ENCODE data around the gene CBFB.
"Not testable (repeated sequence)": the region's sequence is repeated elsewhere in the genome, so short reads cannot be mapped to it uniquely, and the experiment has no call there.

The CBFB gene

DNA sequence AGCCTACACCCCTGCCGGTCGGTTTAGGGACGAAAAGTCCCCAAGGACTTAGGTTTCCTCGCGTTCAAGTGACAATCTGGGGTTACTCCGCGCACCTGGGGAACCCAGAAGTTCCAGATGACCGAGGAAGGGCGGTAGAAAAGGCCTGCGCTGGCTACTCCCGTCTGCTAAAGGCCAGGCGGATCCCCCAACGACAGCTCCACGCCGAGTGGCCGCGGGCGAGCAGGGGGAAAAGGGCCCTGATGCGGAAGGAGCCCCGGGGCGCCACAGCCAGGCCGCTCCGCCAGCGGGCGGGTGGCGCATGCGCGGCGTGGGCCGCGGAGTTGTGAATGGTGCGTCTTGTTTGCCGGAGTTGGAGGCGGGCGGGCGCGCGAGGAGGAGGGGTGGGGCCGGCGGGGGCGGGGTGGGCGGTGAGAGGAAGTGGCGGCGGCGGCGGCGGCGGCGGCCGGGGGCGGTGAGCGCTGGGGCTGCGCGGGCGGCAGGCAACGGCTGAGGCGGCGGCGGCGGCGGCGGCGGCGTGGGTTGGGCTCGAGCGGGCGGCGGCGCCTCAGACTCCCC, at the start of gene CBFB:
CBFB (plus strand) TSS at position 454 of the 558 bp plus-strand sequence. CDS start 259 bp downstream, outside the sequence.
- DNase-seq = peak; percentile 49

DNA sequence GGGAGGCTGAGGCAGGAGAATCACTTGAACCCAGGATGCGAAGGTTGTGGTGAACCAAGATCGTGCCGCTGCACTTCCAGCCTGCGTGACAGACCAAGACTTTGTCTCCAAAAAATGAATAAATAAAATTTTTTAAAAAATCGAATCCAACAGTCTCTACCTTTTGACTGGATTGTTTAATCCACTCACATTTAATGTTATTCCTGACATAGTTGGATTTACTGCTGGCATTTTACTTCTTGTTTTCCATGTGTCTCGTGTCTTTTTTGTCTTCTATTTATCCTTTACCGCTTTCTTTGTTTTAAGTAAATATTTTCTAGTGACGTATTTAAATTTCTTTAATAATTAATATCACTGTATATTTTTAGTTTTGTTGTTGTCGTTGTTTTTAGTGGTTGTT, 45.9 kb upstream of the CBFB start:
- no peak for DNase-seq

DNA sequence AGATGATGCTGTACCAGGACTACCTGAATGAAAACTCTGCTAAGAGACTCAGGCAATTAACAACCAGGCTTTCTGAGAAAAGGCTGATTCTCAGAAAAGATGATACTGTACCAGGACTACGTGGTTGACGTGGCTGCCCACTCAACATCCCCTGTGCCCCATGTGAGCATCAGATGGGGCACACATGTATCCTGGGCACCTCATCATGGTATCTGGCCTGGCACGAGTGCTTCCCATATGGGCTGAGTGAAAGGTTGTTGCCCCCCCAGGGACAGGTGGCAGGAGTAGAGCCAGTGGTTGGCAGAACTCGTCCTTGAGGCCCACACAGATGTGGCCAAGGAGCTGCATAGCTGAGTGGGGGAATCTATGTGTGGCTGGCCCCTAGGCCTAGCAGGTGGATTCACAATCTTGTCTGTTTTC, 44.0 kb upstream of the CBFB start:
- DNase-seq = no peak

DNA sequence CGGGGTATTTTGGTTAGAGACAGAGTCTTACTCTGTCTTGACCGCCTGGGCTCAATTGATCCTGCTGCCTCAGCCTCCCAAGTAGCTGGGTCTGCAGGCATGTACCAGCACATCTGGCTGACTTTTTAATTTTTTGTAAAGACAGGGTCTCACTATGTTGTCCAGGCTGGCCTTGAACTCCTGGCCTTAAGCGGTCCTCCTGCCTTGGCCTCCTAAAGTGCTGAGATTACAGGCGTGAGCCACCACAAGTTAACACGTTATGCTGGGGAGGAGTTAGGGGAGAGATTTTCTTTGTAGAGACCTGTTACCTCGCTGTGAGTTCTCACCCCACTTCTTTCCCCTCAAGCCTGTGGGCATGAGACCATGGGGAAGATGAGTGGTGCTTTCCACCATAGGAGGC, 42.4 kb upstream of the CBFB start:
- no peak for DNase-seq

DNA sequence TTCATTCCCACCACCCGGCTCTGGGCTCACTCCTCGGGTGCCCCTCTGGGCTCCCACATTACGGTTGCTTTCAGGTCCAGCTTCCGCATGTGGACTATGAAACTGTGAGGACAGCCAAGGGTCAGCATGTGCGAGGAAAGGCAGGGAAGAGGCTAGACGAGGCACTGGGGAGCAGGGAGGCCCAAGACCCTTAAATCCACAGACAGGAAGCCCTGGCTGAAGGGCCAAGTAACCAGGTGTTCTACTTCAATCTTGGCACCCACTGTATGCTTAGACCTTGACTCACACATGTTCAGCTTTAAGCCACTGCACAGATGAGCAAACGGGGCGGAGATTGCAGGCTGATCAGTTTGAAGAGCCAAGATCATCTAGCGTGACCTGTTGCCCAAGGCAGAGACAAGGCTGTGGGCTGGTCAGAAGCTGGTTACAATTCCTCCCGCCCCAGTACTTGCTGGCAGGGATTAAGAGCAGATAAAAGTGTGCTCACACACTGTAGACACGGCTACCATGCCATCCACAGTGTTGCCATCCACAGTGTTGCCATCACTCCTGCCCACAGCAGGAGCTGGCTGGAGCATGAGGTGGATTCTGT, 40.7 kb upstream of the CBFB start, which contains the start of gene CES4A:
CES4A (plus strand) TSS at position 393 of the 592 bp plus-strand sequence; CDS start at position 577, 184 bp downstream.
- no peak for DNase-seq

DNA sequence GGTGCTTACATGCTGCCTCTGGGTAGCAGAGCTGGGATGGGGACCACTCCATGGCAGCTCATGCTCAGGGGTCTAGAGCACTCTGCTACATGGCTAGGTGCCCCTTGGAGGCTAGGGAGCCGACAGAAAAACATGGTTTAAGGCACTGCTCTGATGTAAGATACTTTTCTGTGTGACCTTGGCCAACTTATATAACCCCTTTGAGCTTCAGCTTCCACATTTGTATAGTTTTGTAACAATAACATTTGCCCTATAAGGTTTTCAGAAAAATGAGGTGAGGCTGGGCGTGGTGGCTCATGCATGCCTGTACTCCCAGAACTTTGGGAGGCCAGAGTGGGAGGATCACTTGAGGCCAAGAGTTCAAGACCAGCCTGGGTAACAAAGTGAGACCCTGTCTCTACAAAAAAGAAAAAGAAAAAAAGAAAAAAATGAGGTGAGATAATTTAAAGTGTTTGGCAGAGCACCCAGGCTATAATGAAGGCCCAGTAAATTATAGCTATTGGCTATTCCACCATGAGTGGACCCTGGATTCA, 37.3 kb upstream of the CBFB start:
- no peak for DNase-seq

DNA sequence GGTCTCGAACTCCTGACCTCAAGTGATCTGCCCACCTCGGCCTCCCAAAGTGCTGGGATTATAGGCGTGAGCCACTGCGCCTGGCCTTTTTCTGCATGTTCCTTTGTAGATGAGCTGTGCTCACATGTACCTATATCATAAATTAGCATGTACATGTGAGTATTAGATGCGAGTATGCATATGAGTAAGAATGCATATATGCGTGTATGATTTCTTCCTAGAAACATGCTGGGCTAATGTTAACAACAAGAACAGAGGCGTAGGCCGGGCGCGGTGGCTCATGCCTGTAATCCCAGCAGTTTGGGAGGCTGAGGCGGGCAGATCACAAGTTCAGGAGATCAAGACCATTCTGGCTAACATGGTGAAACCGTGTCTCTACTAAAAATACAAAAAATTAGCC, 35.4 kb upstream of the CBFB start:
- DNase-seq = not testable (repeated sequence)

DNA sequence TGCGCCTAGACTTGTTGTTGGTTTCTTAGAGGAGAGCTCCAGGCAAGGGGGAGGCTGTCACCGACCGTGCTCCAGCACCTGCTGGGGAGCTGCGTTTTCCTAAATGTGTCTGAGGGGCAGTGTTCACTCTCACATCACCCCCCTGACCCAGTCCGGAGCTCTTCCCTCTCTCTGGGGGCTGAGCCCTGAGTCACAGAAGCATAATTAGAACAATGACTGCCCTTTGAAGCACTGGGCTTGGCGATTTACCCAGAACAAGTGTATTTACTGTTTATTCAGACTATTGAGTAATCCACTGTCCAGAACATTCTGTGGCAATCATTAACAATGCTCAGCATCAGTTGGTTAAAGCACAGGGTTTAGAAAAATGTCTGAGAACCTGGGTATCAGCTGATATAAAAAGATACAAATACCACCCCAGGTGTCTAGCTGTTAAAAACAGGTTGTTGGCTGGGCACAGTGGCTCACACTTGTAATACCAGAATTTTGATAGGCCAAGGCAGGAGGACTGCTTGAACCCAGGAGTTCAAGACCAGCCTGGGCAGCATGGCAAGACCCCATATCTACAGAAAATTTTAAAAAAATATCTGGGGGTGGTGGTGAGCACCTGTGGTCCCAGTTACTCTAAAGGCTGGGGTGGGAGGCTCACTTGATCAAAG, 32.5 kb upstream of the CBFB start:
- no peak for DNase-seq

DNA sequence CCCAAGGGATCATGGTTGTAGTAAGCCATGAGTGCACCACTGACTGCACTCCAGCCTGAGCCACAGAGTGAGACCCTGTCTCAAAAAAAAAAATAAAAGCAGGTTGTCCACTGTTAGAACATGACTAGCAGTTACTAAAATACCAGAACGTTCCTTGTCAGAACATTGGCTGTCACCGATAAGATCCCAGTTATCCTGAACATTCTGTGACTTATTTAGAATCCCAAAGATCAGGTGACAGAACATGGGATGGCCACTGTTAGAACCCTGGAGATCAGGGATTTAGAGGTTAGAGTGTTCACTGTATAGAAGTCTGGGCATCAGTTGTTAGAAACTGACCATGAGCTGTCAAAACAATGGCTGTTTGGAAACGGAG, 32.0 kb upstream of the CBFB start:
- DNase-seq = no peak

DNA sequence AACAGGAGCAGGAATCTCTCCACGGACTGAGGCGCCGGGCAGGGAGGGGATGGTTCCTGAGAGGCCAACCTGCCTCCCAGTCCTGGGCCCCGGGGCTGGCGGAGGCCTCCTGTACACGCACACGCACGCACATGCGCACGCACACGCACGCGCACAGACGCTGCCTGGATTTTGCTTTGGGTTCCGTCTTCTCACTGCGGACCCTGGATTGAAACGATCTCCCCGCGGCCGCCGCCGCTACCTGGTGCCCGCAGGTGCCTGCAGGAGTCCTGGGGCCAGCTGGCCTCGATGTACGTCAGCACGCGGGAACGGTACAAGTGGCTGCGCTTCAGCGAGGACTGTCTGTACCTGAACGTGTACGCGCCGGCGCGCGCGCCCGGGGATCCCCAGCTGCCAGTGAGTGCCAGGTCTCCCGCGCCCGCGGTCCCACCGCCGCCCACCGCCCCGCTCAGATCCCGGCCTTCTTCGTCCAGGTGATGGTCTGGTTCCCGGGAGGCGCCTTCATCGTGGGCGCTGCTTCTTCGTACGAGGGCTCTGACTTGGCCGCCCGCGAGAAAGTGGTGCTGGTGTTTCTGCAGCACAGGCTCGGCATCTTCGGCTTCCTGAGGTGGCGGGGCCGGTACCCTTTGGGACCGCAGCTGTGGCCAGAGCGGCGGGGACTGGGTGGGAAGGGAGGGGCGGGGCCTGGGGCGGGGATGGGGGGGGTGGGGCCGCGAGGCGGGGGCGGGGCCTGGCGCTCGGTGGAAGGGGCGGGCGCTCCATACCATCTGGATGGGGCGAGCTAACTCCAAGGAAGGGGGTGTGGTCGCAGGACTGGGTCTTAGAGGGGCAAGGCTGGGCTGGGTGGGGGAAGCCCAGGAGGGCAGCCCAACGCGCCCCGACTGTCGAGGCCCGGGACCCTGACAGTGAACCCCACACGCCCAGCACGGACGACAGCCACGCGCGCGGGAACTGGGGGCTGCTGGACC, 28.3 kb upstream of the CBFB start:
- no peak for DNase-seq

DNA sequence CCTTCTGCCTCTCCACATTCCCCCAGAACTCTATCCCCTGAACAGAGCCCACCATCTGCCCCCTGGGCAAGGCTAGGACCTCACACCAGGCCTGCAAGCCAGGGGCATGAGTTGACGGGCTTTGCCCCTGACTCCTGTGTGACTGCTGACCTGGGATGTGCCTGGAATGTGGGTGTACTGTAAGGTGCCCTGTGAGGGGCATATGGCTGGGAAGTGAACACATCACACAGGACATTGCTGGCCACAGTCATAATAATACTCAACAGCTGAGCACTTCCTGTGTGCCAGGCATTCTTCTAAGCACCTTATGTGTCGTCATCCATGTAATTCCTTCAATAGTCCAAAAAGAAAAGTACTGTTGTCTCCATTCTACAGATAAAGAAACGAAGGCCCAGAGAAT, 27.2 kb upstream of the CBFB start:
- no peak for DNase-seq

DNA sequence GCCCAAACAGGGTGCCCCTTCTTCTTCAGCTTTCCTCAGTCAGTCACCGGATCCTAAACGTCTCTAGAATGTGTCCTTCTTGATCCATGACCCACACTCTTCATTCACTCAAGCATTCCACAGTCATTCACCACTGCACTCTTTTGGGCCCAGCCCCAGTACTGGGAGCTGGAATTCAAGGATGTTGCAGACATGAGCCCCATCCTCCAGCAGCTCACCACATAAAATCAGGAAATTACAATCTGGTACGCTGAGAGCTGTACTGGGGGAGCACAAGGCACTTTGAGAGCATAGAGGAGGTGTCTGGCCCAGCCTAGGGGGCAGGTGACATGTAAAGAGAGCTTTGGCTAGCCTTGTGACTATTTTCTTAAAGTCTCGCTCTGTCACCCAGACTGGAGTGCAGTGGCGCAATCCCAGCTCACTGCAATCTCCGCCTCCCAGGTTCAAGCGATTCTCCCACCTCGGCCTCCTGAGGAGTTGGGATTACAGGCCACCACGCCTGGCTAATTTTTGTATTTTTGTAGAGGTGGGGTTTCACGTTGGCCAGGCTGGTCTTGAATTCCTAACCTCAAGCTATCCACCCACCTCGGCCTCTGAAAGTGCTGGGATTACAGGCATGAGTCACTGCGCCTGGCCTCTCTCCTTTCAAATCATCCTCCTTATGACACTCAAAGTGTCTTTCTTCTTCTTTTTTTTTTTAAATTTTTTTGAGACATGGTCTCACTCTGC, 21.9 kb upstream of the CBFB start:
- no peak for DNase-seq

DNA sequence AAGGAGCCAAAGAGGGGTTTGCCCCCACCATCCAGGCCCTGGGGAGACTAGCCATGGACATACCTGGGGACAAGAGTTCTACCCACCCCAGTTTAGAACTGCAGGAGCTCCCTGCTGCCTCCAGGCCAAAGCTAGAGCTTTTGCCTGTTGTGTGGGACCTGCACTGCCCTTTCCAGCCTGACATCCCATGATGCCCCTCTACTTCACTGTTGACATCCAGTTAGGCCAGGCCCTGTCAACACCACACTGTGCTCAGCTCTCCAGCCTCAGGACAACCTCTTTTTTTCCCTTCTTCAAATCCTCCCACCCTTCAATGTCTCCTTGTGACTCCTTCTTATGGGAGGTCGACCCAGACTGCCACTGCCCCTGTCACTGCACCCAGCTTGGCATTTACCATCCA, 19.8 kb upstream of the CBFB start:
- DNase-seq = no peak

DNA sequence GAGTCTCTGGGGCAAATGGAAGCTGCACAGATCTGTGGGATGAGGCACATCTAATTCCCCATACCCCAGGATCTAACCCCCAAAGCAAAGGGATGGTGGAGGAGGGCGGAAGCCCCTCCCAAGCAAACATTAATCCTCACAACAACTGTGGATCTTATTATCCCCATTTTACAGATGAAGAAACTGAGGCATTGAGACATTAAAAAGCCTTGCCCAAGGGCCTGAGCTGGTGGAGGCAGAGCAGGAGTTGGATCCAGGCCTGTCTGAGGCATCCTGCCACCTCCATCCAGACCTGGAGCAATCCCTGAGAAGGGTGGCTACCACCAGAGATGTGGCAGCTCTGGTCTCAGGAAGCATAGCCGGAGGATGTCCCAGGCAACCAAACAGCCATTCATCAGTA, 17.7 kb upstream of the CBFB start:
- no peak for DNase-seq

DNA sequence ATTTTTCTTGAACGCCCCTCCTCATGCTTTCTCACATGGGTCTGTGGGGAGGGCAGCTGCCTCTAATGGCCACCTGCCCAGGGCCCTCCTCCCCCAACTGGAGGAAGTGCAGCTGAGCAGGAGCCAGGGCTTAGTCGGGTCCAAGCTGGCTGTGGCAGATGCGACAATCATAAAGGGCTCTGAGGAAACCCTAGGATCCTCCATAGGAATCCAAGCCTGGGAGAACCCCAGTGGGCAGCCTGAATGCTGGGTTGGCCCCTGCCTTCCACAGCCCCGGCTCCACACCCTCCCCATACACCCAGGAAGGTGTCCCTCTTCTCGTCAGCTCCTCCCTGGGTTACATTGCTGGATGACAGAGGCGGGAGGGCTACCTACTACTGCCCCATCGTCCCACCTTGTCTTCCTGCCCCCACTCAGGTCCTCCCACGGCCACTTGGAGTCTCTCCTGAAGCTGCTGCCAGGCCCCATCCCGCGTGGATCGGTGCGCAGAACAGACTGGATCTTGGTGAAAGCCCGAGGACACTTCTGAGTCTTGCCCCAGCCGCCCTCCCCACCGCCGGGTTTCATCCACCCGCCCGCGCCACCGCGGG, 15.6 kb upstream of the CBFB start:
- no peak for DNase-seq

DNA sequence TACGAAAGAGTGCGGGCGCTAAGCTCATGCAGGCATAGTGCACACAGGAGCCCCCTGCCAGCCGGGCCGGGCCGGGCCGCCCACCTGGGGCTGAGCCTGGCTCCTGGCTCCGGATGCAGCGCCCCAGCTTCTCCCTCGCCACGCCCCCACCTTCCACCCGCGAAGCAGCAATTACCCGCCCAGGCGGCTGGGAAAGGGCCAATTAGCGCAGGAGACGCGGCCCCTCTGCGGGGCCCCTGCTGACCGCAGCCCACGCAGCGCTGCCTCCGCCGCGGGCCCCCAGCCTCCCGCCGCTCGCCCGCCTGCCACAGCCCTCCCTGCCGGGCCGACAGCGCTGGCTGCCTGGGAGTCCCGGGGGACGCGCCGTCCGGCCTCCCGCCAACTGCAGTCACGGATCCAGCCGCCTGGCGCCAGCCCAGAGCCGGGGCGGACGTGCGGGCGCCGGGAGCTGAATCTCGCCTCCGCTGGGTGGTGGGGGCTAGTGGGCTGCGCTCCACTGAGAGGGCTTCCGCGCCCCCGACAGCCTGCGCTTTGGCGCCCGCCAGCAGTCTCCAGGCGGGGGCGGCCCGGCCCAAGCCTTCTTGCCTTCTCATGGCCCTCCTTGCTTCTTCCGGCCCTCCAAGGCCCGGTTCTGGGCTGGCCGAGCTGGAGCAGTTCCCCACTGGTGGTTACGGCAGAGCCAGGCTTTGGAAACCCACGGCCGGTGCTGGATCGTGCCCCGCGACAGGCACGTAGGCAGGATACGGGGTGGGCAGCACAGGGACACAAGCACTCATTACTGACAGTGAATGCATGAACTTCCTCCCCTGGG, 14.9 kb upstream of the CBFB start:
- DNase-seq = no peak

DNA sequence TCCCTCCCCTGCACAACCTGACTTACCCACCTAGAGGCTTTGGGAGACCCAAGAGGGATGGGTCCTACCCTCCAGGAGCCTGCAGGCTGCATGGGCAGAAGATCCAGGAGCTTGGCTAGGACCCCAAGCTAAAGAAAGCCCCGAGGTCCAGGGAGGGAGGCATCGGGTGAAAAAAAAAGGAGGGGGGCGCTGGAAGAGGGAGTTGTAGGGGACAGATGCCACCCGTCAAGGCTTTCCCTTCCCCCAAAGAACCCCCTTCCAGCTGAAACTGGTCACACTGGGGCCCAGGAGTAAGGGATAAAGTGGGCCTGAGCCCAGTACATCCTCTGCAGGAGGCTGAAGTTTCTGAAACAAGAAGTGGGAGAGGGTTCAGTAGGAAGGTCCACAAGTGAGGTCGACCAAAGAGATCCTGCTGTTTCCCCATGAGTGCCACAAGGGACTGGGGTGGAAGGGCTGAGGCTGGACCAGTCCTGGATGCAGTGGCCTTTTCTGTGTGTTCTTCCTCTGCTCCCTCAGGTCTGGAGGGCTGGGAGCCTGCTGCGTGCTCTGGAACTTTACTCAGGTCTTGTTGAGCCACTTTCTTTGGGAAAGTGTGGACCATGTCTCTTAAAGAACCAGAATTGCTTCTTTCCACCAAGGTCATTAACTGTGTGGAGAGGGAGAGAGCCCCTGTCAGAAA, 14.2 kb upstream of the CBFB start:
- no peak for DNase-seq

DNA sequence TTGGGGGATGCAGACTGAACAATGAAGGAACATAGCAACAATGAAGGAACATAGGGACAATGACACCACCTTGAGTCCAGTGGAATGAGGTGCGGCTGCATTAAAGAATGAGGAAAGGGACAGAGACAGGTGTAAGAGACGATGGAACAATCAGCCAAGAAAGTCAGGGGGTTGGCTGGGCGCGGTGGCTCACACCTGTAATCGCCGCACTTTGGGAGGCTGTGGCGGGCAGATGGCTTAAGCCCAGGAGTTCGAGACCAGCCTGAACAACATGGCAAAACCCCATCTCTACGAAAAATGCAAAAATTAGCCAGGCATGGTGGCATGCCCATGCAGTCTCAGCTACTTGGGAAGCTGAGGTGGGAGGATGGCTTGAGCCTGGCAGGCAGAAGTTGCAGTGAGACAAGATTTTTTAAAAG, 13.6 kb upstream of the CBFB start:
- no peak for DNase-seq

DNA sequence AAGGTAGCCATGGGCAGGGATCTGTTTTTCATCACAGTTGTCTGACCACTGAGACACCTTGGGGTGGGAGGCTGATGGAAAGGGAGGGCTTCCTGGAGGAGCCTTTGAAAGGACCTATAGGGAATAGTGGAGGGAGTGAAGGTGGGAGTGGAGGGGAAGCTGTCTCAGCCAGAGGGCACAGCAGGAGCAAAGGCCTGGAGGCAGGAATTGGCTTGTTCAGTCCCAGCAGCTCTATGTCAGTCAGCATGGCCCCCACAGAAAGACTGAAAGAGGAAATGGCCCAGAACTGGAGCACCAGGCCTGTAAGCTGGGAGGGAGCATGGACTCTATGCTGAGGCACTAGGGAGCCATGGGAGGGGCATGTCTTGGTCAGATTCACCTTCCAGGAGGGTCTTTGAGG, 12.8 kb upstream of the CBFB start:
- no peak for DNase-seq

DNA sequence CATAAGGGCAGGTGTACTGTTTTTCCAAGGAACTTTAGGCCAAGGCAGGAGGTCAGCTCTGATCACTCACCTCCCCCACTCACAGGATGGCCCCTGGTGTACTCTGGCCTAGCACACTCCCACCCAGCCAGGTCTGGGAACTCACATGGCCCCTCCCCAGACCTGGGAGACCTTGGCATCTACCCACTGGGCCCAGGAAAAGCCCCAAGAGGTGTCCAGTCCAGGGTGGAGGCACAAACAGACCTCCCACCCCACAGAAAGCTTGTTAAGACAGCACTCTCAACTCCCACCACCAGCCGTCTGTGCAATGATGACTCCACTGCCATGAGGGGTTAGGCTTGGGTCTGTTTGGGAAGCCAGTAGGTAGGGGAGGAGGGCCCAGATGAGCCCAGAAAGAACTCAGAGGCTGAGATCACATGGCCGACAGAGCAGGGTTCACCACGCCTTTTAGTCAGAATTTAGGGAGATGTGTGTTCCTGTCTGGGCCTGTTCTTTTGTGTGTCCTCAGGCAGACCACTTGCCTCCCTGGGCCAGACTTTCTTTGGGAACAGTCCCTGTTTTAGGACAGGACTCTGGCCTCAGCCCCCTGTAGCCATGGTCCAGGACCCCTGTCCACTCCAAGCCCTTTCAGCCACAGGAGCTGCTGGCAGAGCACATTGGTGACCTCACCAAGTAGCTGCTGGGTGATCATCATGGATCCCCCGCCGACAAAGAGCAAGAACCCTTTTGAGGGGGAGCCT, 12.1 kb upstream of the CBFB start:
- DNase-seq = no peak

Measured in NCI-H1048 (cell line).